Upper lobe of left lung (tissue), 4 donors: ENCODE measurements around the gene BMPR1B.

Source experiments
- CTCF ChIP-seq, 6 experiments: fragments of 450-650 bp in 4 of 6; fragments of 200-600 bp in 2 of 6; sonication (generic) in 2 of 6; IDR thresholded peaks; one replicate each; pipeline ENCODE4 v1.5.1; 2016 to 2019; ENCODE audit warnings: antibody characterized with exemption in 6 of 6
- EP300 ChIP-seq, 4 donors: sonication (generic); formaldehyde crosslinking; IDR thresholded peaks; one replicate each; pipeline ENCODE4 v1.5.1; 2017; ENCODE audit warnings: antibody characterized with exemption in 4 of 4, control low read depth in 2 of 4
- POLR2A ChIP-seq, 4 donors: fragments of 450-650 bp; IDR thresholded peaks; one replicate each; pipeline ENCODE4 v1.5.1; 2016 to 2017; ENCODE audit warnings: antibody characterized with exemption in 4 of 4, mild to moderate bottlenecking in 2 of 4
- POLR2AphosphoS5 ChIP-seq, 2 donors: sonication (generic); formaldehyde crosslinking; IDR thresholded peaks; one replicate each; pipeline ENCODE4 v1.5.1; 2017; ENCODE audit warnings: antibody characterized with exemption in 2 of 2

- peak; percentile 38 to 73 (median 57) for TF ChIP-seq CTCF (IDR thresholded peaks at IDR 0.05)
- TF ChIP-seq EP300 (IDR thresholded peaks at IDR 0.05) = no peak
- no peak for TF ChIP-seq POLR2AphosphoS5 (IDR thresholded peaks at IDR 0.05)
- no peak for TF ChIP-seq POLR2A (IDR thresholded peaks at IDR 0.05)
Observed at GRCh38 chr4:95165926-95166524, 408.3 kb downstream of the BMPR1B start.
